GM21381 (cell line): ENCODE measurements around the gene PRR33.
"Not testable (repeated sequence)": the region's sequence is repeated elsewhere in the genome, so short reads cannot be mapped to it uniquely, and the experiment has no call there.

ENCODE experiments used
- ATAC-seq: cut with Tn5 transposase; IDR thresholded peaks from one replicate; pipeline ENCODE4 v1.9.1; 2021; ENCODE audit warnings: mild to moderate bottlenecking, moderate library complexity; ENCODE audit not compliant: unreplicated experiment

PRR33 gene

GRCh38 chr11:1878137-1879031 is 13.3 kb downstream of the PRR33 start:
- no peak for ATAC-seq

DNA sequence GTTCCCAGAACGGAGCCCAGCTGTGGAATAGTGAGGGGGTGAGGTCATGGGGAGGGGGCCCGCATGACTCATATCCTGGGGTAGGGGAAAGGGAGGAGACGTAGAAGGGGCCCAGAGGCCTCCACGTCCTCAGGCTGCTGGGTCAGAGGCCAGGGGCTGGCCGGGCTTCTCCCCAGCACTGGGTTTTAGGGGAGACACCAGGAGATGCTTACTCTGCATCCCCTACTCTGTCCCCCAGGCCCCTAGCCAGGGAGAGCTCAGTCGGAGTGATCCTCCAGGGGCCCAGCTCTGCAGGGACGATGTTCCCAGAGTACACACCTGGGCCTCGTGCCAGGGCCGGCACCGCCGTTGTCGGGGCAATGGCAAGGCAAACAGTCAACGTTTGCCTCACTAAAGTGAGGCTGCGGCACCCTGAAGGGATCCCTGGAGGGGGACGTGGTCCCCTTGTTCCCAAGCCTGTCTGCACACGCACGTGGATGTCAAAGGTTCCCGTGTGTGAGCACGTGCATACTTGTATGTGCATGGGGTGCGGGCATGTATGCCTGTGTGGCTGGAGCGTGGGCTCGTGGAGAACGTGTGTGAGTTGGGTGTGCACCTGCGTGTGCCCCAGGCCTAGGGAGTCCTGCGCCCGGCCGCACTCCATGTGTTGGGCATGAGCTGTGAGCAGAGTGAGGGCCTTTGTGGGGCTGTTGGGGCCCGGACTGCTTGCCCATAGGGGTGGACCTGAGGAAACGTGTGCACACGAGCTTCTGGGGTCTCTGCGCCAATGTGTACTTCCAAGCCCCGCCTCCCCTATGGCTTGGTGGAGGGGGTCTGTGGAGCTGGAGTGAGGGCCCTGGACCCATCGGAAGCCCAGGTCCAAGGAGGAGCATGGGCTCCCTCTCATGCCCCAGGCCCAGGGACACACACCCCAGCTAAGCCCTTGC is 14.2 kb downstream of the PRR33 start:
- ATAC-seq = no peak

- ATAC-seq = no peak
These were observed 15.2 kb downstream of the PRR33 start for GRCh38 chr11:1876361-1877063.

- ATAC-seq = not testable (repeated sequence)
These were observed 15.8 kb downstream of the PRR33 start for GRCh38 chr11:1875851-1876301.

DNA sequence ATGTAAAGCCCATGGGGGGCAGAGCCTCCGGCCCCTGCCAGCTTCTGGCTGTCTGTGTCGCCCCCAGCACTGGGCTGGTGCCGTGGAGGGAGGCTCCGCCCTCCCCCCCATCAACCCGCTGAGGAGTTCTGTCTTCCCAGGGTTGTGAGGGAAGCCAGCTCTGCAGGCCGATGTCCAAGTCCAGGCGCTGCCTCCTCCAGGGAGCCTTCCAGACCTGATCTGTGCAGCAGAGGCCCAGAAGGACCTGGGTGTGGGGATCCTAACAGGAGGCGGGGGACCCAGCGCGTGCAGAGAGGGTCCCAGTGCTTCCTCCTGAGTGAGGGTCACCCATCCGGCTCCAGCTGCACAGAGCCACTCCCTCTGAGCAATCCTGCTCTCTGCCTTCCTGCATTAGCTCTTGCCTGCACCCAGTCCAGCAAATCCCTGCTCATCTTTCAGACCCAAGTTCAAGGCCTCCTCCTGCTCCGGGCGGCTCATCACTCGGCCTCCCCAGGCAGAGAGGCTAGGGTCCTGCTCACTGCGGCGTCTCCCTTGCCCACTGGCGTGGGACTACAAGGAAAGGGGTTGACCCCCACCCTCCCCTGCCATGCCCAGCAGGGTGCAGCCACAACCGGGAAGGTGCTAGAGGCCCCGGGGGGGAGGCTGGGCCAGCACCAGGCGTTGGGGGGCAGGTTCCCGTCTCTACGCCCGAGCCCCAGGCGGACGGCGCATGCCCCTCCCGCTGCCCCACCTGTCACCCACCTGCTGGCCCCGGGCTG is 16.4 kb downstream of the PRR33 start:
- ATAC-seq = no peak

DNA sequence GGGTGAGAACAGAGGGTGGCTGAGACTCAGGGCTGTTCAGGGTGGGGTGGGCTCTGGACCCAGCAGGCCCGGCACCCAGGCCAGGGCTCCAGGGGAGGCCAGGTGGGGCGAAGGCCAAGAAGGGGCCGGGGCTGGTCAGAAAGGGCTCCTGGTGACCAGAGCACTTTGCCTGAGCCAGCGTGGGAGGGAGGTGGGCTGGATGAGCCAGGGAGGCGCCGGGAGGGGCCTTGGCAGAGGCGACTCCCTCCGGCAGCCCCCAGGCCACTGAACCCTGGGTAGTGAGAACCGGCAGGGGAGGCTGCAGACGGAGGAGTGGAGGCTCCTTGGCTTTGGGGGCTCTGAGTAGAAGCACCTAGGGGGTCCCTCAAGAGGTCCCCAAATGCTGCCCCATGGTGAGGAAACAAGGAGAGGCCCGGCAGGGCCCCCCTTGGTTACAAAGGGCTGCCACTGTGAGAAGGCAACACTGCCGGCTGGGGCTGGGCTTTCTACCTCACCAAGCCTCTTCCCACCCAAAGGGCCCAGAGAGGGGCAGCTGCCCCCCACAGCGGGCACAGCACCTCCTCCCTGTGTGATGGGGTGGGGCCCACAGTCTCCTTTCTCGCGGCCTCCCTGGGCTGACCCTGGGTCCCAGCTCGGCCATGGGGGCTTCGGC is 17.1 kb downstream of the PRR33 start:
- ATAC-seq = not testable (repeated sequence)

DNA sequence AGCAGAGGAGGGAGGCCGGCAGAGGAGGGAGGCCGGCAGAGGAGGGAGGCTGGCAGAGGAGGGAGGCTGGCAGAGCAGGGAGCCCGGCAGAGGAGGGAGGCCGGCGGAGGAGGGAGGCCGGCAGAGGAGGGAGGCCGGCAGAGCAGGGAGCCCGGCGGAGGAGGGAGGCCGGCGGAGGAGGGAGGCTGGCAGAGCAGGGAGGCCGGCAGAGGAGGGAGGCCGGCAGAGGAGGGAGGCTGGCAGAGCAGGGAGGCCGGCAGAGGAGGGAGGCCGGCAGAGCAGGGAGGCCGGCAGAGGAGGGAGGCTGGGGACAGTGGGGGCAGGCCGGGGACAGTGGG is 17.9 kb downstream of the PRR33 start:
- not testable (repeated sequence) for ATAC-seq

DNA sequence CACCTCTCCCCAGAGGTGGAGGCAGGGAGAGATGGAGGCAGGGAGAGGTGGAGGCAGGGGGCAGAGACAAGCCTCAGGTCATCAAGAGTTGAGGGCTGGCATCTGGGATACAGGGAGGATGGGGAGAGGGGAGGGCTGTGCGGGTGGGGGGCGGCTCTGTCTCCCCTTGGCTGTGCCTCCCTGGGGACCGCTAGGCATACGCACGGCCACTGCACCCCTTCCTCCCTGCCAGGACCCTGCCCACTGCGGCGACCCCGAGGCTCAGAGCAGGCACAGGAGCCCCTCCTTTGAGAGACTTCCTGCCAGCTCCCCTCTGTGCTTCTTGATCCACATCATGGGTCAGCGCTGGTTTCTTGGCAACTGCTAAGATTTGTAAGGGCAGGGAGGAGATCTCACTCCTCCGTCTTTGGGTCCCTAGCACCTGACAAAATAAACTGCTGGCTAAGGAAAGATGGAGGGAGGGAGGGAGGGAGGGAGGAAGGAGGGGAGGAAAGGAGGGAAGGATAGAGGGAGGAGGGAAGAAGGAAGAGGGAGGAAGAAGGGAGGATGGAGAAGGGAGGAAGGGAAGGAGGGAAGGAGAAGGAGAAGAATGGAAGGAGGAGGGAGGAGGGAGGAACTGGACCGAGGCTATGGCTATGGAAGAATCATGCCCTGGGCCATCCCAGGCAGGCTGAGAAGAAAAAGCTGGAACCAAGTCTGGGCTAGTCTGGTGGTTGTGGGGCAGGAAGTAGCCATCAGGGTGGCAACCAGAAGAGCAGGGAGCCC is 18.5 kb downstream of the PRR33 start:
- ATAC-seq = no peak

- ATAC-seq = no peak
These were observed 19.3 kb downstream of the PRR33 start for GRCh38 chr11:1872267-1872985.

GRCh38 chr11:1871531-1871930 is 20.2 kb downstream of the PRR33 start:
- ATAC-seq = no peak

DNA sequence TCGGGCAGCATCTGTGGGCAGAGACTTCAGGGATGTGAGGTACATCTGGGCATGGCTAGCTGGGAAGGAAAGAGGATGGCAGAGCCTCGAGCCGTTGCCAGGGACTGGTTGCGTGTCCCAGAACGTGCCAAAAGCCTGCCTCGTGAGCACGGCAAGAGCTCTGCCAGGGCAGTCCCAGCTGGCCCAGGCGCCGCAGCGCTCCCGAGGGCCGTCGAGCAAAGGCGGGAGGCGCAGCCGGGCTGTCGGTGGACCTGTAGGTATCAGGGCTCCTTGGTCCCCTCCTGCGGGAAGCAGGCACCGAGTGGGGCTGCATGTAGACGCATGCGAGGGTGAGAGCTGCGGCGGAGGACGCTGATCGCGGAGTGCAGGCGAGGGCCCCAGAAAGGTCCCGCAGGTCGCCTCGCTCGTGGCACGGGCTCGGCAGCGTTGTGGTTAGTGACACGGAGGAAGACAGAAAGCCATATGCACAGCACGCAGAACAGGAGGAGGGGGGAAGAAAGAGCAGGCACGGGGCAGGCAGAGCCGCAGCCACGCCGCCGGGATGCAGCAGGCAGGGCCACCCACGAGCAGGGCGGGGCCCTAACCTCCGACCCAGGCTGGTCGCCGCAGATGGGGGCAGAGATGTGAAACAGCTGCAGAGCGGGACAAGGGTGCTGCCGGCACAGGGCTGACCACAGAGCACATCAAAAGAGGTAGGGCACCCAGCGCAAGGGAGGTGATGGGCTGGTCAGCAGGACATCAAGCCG is 20.8 kb downstream of the PRR33 start:
- no peak for ATAC-seq

- ATAC-seq = no peak
These were observed 21.4 kb downstream of the PRR33 start for GRCh38 chr11:1870326-1870696.

DNA sequence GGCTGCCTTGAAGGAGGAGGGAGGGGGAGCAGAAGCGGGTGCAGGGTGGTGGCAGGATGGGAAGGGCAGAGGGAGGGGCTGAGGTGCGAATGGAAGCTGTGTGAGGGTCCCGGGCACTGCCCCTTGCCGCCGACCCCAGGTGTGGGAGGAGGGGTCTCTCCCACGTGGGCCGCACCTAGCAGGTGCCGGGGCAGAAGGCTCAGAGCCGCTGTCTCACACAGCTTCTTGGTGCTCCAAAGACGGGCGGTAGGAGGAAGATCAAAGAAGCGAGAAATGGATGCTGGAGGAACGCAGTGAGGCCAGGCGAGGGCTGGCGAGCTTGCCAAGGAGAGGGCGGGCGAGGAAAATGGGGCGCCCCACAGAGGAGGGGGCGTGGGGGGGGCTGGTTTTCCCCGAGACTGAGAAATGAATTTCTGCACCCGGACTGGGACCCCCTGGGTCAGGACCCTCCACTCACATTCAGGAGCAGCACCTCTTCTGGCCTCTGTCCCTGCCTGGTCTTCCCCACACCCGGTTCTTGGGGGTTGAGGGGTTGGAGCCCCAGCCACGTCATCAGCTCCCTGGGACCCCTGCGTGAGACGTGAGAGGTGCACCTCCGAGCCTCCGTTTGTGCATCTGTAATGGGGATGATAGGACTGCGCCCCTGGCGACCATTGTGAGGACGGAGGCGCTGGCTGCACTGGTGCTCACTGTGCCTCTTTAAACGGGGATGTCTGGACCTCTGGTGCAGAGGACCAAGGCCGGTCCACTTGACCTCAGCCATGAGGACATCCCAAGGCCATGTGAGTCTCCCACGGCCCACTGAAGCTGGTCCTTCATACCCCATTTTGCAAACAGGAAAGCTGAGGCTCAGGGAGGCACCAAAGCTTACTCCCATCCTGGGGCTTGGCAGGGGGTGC is 22.0 kb downstream of the PRR33 start:
- ATAC-seq = no peak

DNA sequence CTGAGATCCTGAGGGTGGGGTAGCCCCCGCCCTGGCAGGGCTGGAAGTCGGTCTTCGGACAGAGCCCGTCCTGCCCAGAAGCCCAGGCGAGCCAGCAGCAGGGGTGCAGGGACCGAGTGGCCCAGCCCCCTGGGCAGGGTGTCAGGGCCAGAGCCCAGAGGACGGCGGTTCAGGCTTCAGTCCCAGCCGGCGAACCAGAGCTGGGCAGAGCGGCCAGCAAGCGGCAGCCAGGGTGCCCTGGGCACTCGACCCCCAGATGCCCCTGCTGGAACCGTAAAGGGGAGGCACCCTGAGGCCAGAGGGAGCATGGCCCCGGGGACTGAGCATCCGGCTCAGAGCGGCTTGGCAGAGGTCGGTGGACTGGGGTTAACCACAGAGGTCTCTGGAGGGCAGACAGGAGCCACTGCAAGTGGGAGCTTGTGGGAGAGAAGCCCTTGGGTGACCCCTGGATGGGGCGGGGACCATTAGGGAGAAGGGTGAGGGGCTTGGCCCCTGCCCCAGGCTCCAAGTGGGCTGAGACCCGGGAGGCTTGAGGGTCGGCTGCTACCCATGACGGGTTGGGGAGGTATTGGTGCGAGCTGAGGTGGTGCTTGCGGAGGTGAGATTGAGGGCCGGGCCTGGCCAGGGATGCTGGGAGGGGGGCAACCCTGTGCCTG is 22.9 kb downstream of the PRR33 start:
- ATAC-seq = no peak

GRCh38 chr11:1868056-1868635 is 23.5 kb downstream of the PRR33 start:
- ATAC-seq = no peak

GRCh38 chr11:1867381-1867780 is 24.3 kb downstream of the PRR33 start:
- no peak for ATAC-seq
